PC-9 (cell line): ENCODE results near the gene PIGB.

Experiments
- CTCF ChIP-seq: fragments of 200-600 bp; sonication (generic); conservative IDR thresholded peaks from 2 replicates; pipeline ENCODE4 v1.6.1; 2017; ENCODE audit warnings: mixed run types, antibody characterized with exemption, mild to moderate bottlenecking, moderate library complexity
- EZH2 ChIP-seq: fragments of 200-600 bp; sonication (generic); IDR thresholded peaks from 2 replicates; pipeline ENCODE4 v1.8.0; 2017; ENCODE audit warnings: antibody characterized with exemption, low read depth

- no peak for TF ChIP-seq CTCF
- TF ChIP-seq EZH2: no peak
Observed at GRCh38 chr15:55366981-55367380, 48.0 kb downstream of the PIGB start.
